ENCODE results near the gene NACC2.

DNA sequence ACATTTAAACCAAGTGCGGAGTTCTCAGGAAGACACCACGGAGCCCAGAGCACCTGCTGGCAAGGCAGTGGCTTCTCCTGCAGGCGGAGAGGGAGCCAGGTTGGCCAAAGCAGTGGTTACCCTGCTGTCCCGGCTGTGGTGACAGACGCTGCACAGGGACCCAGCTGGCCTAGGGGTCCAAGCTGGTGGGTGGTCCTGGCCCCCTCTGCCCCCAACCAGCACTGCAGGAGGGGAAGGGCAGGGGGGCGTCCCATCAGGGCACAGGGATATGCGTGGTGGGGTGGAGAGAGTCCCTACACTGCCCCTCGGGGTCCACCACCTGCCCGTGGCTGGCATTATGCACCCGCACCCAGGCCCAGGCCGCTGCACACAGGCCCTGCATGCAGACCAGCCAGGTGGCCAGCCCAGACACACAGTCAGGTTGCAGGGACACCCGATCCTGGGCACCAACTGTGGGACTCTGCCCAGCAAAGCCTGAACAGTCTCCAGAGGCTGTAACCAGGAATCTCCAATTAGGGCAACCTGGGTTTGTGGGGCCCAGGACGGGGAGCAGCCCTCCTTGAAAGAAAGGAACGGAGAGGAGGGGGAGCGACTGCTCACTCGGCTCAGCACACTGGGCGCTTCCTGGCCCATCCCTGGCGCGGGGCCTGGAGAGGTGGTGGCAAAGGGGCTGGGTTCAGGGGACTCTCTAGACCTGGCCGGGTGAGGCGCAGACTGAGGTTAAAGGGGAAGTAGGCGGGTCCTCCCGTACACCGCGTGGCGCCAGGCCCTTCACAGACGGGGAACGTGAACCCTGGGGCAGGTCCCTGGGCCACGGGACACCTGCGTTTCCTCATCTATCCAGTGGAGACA, 46.3 kb downstream of the NACC2 start:
- TF ChIP-seq, protein P1, sequence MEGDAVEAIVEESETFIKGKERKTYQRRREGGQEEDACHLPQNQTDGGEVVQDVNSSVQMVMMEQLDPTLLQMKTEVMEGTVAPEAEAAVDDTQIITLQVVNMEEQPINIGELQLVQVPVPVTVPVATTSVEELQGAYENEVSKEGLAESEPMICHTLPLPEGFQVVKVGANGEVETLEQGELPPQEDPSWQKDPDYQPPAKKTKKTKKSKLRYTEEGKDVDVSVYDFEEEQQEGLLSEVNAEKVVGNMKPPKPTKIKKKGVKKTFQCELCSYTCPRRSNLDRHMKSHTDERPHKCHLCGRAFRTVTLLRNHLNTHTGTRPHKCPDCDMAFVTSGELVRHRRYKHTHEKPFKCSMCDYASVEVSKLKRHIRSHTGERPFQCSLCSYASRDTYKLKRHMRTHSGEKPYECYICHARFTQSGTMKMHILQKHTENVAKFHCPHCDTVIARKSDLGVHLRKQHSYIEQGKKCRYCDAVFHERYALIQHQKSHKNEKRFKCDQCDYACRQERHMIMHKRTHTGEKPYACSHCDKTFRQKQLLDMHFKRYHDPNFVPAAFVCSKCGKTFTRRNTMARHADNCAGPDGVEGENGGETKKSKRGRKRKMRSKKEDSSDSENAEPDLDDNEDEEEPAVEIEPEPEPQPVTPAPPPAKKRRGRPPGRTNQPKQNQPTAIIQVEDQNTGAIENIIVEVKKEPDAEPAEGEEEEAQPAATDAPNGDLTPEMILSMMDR (IDR thresholded peaks at IDR 0.05; ENCODE audit: low read depth, low read length, poor library complexity, severe bottlenecking) = no peak
- TF ChIP-seq EZH2phosphoT487 (IDR thresholded peaks at IDR 0.05; ENCODE audit: borderline replicate concordance, low read length) = no peak

All from DOHH2 (cell line).